Measurements from ENCODE around the gene LRP1.

DNA sequence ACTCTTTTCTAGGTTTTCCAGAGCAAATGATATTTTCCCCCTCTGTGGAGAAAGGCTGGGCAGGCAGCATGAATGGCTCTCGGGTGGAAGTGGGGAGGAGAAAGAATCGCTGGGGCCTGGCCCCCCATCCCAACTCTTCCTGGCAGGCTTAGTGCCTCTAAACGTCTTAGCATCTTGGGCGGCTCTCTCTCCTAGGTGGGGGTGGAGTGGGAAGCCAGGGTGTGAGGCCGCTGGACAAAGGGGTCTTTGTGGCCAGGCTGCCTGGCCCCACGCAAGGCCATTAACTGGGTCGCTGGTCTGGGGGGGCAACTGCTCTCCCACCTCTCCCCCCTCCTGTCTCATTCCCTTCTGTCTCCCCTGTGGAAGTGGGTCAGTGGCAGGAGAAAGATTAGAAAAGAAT is 14.4 kb downstream of the LRP1 start:
- no peak for TF ChIP-seq POLR2AphosphoS5 (IDR thresholded peaks at IDR 0.05; ENCODE audit: low read depth, low read length)
- no peak for TF ChIP-seq SIN3A (IDR thresholded peaks at IDR 0.05; ENCODE audit: borderline replicate concordance, insufficient read depth, low read length)
- no peak for TF ChIP-seq TAF1 (IDR thresholded peaks at IDR 0.05; ENCODE audit: borderline replicate concordance, insufficient read depth, low read length)

All from PFSK-1 (cell line).